Lung (tissue), 12 donors: ENCODE measurements around the gene MT1F. TPM values are rescaled to one million over a fixed set of nuclear protein-coding genes. Genes with fewer than 3 reads are reported as not detected.

Experiments used
- ATAC-seq: fragments of 200-7000 bp; cut with Tn5 transposase; one replicate; pipeline ENCODE4 v1.9.1; 2020; ENCODE audit warnings: moderate number of reproducible peaks; ENCODE audit not compliant: insufficient read depth, low FRiP score
- DNase-seq, 3 donors: peaks; one replicate each; pipeline ENCODE4 v3.0.0-alpha.2; 2013 to 2017
- H3K27ac ChIP-seq, 2 donors: one replicate each; pipeline ENCODE4 v1.5.1; 2013; ENCODE audit warnings: mild to moderate bottlenecking in 2 of 2, moderate library complexity in 2 of 2, control low read depth in 1 of 2, inconsistent platforms in 1 of 2, low read depth in 1 of 2, low read length in 1 of 2
- H3K27me3 ChIP-seq, 3 donors: one replicate each; pipeline ENCODE4 v1.5.1; 2013; ENCODE audit warnings: low read length in 2 of 3; ENCODE audit not compliant: control insufficient read depth in 3 of 3, insufficient read depth in 3 of 3
- H3K36me3 ChIP-seq, 4 donors: one replicate each; pipeline ENCODE4 v1.5.1; 2013; ENCODE audit warnings: low read length in 4 of 4, mild to moderate bottlenecking in 1 of 4, moderate library complexity in 1 of 4; ENCODE audit not compliant: control insufficient read depth in 4 of 4, insufficient read depth in 4 of 4
- H3K4me1 ChIP-seq, 5 donors: one replicate each; pipeline ENCODE4 v1.5.1; 2013; ENCODE audit warnings: low read length in 5 of 5, mild to moderate bottlenecking in 2 of 5, moderate library complexity in 1 of 5; ENCODE audit not compliant: control insufficient read depth in 5 of 5, insufficient read depth in 5 of 5
- H3K4me3 ChIP-seq: one replicate; pipeline ENCODE4 v1.5.1; 2013; ENCODE audit warnings: mild to moderate bottlenecking, control low read depth, moderate library complexity
- H3K9ac ChIP-seq, 2 donors: one replicate each; pipeline ENCODE4 v1.5.1; 2013; ENCODE audit warnings: low read length in 2 of 2, control low read depth in 1 of 2; ENCODE audit not compliant: insufficient read depth in 1 of 2
- H3K9me3 ChIP-seq, 4 donors: one replicate each; pipeline ENCODE4 v1.5.1; 2013; ENCODE audit warnings: low read length in 3 of 4, mild to moderate bottlenecking in 1 of 4, moderate library complexity in 1 of 4; ENCODE audit not compliant: control insufficient read depth in 4 of 4, insufficient read depth in 3 of 4
- WGBS, 2 donors: extraction: QIAGEN DNeasy Blood & Tissue Kit; methylation state at CpG; one replicate each; pipeline ENCODE4 v1.1.7; 2013; 5-methylcytosine and 5-hydroxymethylcytosine counted together
- polyA plus RNA-seq, 2 donors: library from polyadenylated mRNA; stranded (reverse); fragments of 200-250 nt; gene quantifications; one replicate each; pipeline ENCODE4 v1.2.1, GENCODE V29; 2013
- total RNA-seq, 2 donors: library from RNA; depleted of rRNA in 1 of 2; stranded (reverse); fragments of >200 nt in 1 of 2; gene quantifications; one replicate each; pipeline ENCODE4 v1.2.1, GENCODE V29; 2014 to 2021
- TF ChIP-seq, protein P1 (sequence below): IDR thresholded peaks from 2 replicates; pipeline ENCODE4 v1.5.1; 2012; ENCODE audit warnings: mild to moderate bottlenecking; ENCODE audit errors: control extremely low read depth, extremely low read depth
- donor health status: control.
- donor health status: control.
- donor health status: Bipolar disorder and iron deficiency.
- donor health status: healthy.
- donor health status: DM: yes; HTN: yes; CAD: no.

MT1F gene
- total and polyA plus RNA-seq, 4 donors: 3.6 to 42.0 (median 20.9) TPM

- Histone ChIP-seq H3K9me3 (no peaks in the 10 kb centered on the region), H3K4me3 (no peak overlapping the region), H3K27ac (no peak overlapping the region), H3K27me3 (peaks cover 0 to 35% (median 29%) of the 10 kb centered on the region in 3 donors), H3K4me1 (peaks cover 0 to 15% (median 0%) of the 10 kb centered on the region in 5 donors), H3K9ac (no peak overlapping the region), H3K36me3 (no peaks in the 10 kb centered on the region)
- TF ChIP-seq, protein P1, sequence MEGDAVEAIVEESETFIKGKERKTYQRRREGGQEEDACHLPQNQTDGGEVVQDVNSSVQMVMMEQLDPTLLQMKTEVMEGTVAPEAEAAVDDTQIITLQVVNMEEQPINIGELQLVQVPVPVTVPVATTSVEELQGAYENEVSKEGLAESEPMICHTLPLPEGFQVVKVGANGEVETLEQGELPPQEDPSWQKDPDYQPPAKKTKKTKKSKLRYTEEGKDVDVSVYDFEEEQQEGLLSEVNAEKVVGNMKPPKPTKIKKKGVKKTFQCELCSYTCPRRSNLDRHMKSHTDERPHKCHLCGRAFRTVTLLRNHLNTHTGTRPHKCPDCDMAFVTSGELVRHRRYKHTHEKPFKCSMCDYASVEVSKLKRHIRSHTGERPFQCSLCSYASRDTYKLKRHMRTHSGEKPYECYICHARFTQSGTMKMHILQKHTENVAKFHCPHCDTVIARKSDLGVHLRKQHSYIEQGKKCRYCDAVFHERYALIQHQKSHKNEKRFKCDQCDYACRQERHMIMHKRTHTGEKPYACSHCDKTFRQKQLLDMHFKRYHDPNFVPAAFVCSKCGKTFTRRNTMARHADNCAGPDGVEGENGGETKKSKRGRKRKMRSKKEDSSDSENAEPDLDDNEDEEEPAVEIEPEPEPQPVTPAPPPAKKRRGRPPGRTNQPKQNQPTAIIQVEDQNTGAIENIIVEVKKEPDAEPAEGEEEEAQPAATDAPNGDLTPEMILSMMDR: no peak
- 80 to 82% methylated on average over 3 of the region's 3 CpGs for WGBS, 2 donors
- no peak for DNase-seq
- ATAC-seq: no peak
These were observed 19.7 kb downstream of the MT1F start for GRCh38 chr16:56677474-56677873.

GRCh38 chr16:56679078-56679730 lies 21.4 kb downstream of the MT1F start:
- Histone ChIP-seq H3K4me3 (no peak overlapping the region), H3K36me3 (peaks cover 0 to 2% (median 0%) of the 10 kb centered on the region in 4 donors), H3K27me3 (peaks cover 0 to 24% (median 22%) of the 10 kb centered on the region in 3 donors), H3K4me1 (peaks cover 0 to 21% (median 4%) of the 10 kb centered on the region in 5 donors), H3K27ac (peak overlapping the region in 1 of 2 donors; percentile 76), H3K9ac (no peak overlapping the region), H3K9me3 (no peaks in the 10 kb centered on the region)
- ATAC-seq (no peak), DNase-seq (no peak)
- WGBS, 2 donors: 90 to 98% methylated on average over 3 of the region's 3 CpGs
- TF ChIP-seq, protein P1: no peak

GRCh38 chr16:56679818-56680217 lies 22.1 kb downstream of the MT1F start:
- no peak for ATAC-seq
- 81 to 88% methylated on average over 6 of the region's 6 CpGs for WGBS, 2 donors

More at GRCh38 chr16:56679818-56680217, 22.1 kb downstream of the MT1F start:
- no peak for DNase-seq
- Histone ChIP-seq H3K27me3 (peaks cover 0 to 24% (median 22%) of the 10 kb centered on the region in 3 donors), H3K4me3 (no peak overlapping the region), H3K9me3 (no peaks in the 10 kb centered on the region), H3K27ac (peak overlapping the region in 1 of 2 donors; percentile 76), H3K4me1 (peaks cover 0 to 21% (median 4%) of the 10 kb centered on the region in 5 donors), H3K9ac (no peak overlapping the region), H3K36me3 (peaks cover 0 to 2% (median 0%) of the 10 kb centered on the region in 4 donors)
- TF ChIP-seq, protein P1: no peak
